ENCODE measurements around the gene MEP1B. TPM values are rescaled to one million over a fixed set of nuclear protein-coding genes. Genes with fewer than 3 reads are reported as not detected.
"Not testable (repeated sequence)": the region's sequence is repeated elsewhere in the genome, so short reads cannot be mapped to it uniquely, and the experiment has no call there.

MEP1B gene
- polyA plus RNA-seq, 3 donors = 0.44 to 0.64 TPM; not detected in 1

- no peak for DNase-seq
Observed at GRCh38 chr18:32208577-32208976, 18.7 kb downstream of the MEP1B start.

- no peak for DNase-seq
Observed at GRCh38 chr18:32209685-32210445, 20.0 kb downstream of the MEP1B start.

- DNase-seq = no peak
Observed at GRCh38 chr18:32213693-32214092, 23.9 kb downstream of the MEP1B start.

- no peak for DNase-seq
Observed at GRCh38 chr18:32216390-32216789, 26.6 kb downstream of the MEP1B start.

GRCh38 chr18:32219431-32220018 is 29.7 kb downstream of the MEP1B start:
- no peak for DNase-seq

- not testable (repeated sequence) for DNase-seq
Observed at GRCh38 chr18:32233348-32233747, 43.5 kb downstream of the MEP1B start.

- no peak for DNase-seq
Observed at GRCh38 chr18:32237049-32237448, 47.2 kb downstream of the MEP1B start.

- no peak for DNase-seq
Observed at GRCh38 chr18:32238635-32239268, 48.9 kb downstream of the MEP1B start.

- DNase-seq = no peak
Observed at GRCh38 chr18:32242395-32242794, 52.6 kb downstream of the MEP1B start.

- no peak for DNase-seq
Observed at GRCh38 chr18:32243358-32243757, 53.5 kb downstream of the MEP1B start.

GRCh38 chr18:32244881-32245280 is 55.0 kb downstream of the MEP1B start:
- DNase-seq = no peak

GRCh38 chr18:32249147-32249929 is 59.5 kb downstream of the MEP1B start:
- DNase-seq = no peak

- DNase-seq = no peak
Observed at GRCh38 chr18:32251466-32251865, 61.6 kb downstream of the MEP1B start.

- no peak for DNase-seq
Observed at GRCh38 chr18:32252141-32252860, 62.5 kb downstream of the MEP1B start.

GRCh38 chr18:32255570-32255969 is 65.7 kb downstream of the MEP1B start:
- DNase-seq = no peak

GRCh38 chr18:32257084-32257785 is 67.4 kb downstream of the MEP1B start:
- no peak for DNase-seq

GRCh38 chr18:32258148-32258547 is 68.3 kb downstream of the MEP1B start:
- no peak for DNase-seq

- no peak for DNase-seq
Observed at GRCh38 chr18:32258558-32259204, 68.8 kb downstream of the MEP1B start.

- no peak for DNase-seq
Observed at GRCh38 chr18:32259553-32259952, 69.7 kb downstream of the MEP1B start.

- no peak for DNase-seq
Observed at GRCh38 chr18:32261003-32261402, 71.2 kb downstream of the MEP1B start.

- no peak for DNase-seq
Observed at GRCh38 chr18:32262092-32262491, 72.3 kb downstream of the MEP1B start.
